H54 (cell line): Measurements from ENCODE around the gene HSDL1.
A peak's percentile ranks its signal among the peaks of the same experiment; 100 is the strongest.

Experiments
- DNase-seq: peaks from one replicate; pipeline ENCODE4 v3.0.0; 2011; ENCODE audit warnings: low spot score, mixed read lengths; ENCODE audit not compliant: insufficient read length
- FAIRE-seq: peaks from 3 replicates; lab custom pipeline; 2011; peaks lifted over from hg19 to GRCh38; lab: Jason Lieb, UNC
- POLR2A ChIP-seq: IDR thresholded peaks from 2 replicates; pipeline ENCODE4 v1.6.1; 2011; ENCODE audit warnings: low read depth, mild to moderate bottlenecking, low read length

The HSDL1 gene

DNA sequence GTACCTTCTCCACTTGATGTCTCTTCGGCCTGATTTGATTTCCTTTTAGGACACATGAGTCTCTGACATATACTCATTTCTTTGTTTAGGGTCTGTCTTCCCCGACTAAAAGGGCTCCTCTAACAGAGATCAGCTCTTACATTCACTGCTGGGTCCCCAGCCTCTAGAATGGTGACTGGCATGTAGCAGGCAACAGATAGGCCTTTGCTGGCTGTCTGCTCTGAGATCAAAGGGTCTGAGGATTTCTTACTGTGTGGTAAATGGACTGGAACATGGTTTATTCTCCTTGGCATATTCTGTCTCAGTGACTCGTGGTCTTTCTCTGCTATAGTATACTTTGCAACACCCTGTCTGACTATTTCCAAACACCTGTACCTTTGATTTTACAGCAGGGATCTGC is 16.8 kb upstream of the HSDL1 start:
- FAIRE-seq, result no peak
- no peak for DNase-seq
- TF ChIP-seq POLR2A, result no peak

- no peak for DNase-seq
- no peak for FAIRE-seq
- TF ChIP-seq POLR2A, result no peak
These were observed 16.1 kb upstream of the HSDL1 start for GRCh38 chr16:84161037-84161436.

DNA sequence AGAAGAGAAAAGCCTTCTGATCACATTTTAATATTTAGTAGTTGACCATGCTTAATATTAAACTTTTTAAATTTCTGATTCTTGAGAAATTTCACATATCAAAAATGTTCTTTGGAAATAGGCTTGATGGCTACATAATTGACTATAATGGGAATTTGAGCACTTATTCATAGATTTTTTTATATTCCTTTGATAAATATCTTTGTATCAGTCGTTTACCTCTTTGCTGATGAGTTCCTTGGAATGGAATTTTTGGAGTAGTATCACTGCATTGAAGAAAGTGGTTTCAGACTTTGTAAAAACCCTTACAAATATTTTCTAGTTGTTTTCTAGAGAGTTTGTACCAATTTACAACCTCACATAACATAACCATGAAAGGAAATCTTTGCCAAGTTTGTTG is 14.8 kb upstream of the HSDL1 start:
- FAIRE-seq, result no peak
- no peak for TF ChIP-seq POLR2A
- no peak for DNase-seq

DNA sequence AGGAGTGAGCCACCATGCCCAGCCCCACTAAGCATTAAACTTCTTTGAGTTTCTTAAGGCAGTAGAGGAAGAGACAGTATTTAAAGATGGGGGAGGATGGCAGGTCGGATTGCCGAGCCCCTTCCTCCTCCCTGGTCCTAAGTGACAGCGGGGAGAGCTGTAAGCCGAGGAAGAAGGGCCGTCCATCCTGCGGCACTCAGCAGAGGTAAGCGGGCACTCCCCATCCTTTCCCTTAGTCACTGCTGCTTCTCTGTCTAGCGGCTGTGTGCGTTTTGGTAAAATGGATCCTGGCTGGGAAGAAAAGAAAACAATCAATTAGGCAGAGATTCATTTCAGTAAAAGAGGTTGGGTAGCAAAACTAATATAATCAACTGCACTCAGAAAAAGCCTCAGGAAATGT is 14.0 kb upstream of the HSDL1 start:
- no peak for TF ChIP-seq POLR2A
- DNase-seq (no peak), FAIRE-seq (no peak)

- no peak for TF ChIP-seq POLR2A
- FAIRE-seq (no peak), DNase-seq (no peak)
These were observed 11.4 kb upstream of the HSDL1 start for GRCh38 chr16:84156342-84156784.

GRCh38 chr16:84155771-84156170 is 10.8 kb upstream of the HSDL1 start:
- DNase-seq (no peak), FAIRE-seq (no peak)
- no peak for TF ChIP-seq POLR2A

DNA sequence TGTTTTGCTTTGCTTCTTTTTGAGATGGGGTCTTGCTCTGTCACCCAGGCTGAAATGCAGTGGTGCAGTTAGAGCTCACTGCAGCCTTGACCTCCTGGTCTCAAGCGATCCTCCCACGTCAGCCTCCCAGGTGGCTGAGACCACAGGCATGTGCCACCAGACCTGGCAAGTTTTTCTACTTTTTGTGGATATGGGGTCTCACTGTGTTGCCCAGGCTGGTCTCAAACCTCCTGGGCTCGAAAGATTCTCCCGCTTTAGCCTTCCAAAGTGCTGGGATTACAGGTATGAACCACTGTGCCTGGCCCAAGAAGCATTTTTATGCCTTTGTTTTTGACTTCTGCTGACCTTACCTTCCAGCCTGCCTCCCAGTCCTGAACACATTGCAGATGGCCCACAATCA is 10.2 kb upstream of the HSDL1 start:
- DNase-seq (no peak), FAIRE-seq (no peak)
- TF ChIP-seq POLR2A, result no peak

GRCh38 chr16:84153660-84154214 is 8.8 kb upstream of the HSDL1 start:
- DNase-seq (no peak), FAIRE-seq (no peak)
- TF ChIP-seq POLR2A, result peak; percentile 16; the same call in 1 of the 2 replicates

GRCh38 chr16:84150926-84151325 is 5.9 kb upstream of the HSDL1 start:
- DNase-seq (no peak), FAIRE-seq (no peak)
- TF ChIP-seq POLR2A, result no peak

DNA sequence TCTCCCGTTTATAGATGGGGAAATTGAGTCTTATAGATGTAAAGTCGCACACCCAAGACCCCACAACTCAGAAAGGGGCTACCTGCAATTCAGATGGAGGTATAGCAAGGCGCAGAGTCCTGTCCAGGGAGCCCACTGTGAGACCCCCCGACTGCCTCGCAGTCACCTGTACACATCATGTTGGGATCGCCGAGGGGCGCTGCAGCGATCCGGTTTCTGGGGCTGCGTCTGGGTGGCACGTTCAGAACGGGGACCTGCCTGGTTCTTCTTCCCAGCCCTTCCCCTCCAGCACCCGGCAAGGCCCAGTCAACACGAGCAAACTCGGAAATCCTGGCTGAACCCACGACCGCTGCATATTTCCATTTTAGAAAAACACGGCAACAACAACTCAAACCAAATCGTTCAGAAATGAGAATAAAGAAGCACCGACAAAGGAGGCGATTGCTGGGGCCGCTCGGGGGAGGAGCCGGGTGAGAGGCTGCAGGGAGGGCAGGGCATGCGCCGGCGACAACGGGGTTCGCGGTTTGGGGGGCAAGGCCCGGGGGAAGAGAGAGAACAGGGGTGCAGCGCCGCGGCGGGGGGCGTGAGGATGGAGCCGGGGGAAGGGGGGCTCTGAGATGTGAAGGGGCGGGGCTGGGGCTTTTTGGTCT is 643 bp downstream of the HSDL1 start:
- TF ChIP-seq POLR2A, result no peak
- FAIRE-seq, result no peak
- DNase-seq, result peak; percentile 38

GRCh38 chr16:84143784-84144199 is 1.2 kb downstream of the HSDL1 start:
- no peak for DNase-seq
- TF ChIP-seq POLR2A, result no peak
- no peak for FAIRE-seq

DNA sequence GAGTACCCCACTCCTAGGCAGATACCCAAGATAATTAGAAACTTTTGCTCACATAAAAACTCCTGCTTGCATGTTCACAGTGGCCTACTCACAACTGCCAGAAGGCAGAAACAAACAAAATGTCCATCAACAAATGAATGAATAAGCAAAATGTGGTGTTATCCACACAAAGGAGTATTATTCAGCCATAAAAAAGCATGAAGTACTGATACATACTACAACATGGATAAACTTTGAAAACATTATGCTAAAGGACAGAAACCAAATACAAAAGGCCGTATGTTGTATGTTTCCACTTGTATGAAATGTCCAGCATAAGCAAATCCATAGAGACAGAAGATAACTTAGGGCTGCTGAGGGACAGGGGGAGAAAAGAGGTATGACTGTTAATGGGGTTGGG is 1.9 kb downstream of the HSDL1 start:
- FAIRE-seq (no peak), DNase-seq (no peak)
- TF ChIP-seq POLR2A, result no peak

- FAIRE-seq, result no peak
These were observed 3.8 kb downstream of the HSDL1 start for GRCh38 chr16:84141143-84141670.

DNA sequence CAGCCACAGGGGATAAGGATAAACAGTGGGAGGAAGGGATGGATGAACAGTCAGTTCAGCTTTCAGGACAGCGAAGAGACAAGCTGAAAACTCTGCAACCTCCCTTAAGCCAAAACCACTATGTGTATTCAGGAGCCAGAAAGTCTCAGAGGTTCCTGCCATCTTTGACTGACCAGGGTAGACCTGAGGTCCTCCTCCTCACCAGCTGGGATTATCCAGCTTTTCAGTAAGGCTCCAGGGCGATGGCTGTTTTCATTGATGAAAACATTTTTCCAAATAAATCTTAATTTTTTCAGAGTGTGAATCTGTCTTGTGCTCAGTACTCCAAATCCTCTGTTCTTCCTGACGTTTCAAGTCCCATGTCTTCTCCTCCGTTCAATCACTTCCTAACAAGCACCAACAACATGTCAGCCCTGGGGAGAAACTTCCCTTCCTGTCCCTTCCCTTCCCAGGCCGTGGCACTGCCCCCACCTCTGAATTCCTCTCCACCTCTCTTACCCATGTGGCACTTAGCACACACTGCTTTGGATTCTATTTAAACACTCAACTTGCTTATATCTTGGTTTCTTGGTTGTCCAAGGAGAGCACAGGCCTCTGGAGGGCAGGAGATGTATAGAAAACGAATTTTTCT is 5.2 kb downstream of the HSDL1 start:
- no peak for TF ChIP-seq POLR2A
- FAIRE-seq (no peak), DNase-seq (no peak)

More at GRCh38 chr16:84141143-84141670, 3.8 kb downstream of the HSDL1 start:
- TF ChIP-seq POLR2A, result no peak
- DNase-seq, result no peak
